Hematopoietic multipotent progenitor cell treated with erythropoietin and hydrocortisone succinate and interleukin-3 and kit ligand, for 6 days (in vitro differentiated cells): ENCODE measurements around the gene AIFM3.

ENCODE experiments used
- DNase-seq: peaks from one replicate; pipeline ENCODE4 v3.0.0-alpha.2; 2015

The AIFM3 gene

DNA sequence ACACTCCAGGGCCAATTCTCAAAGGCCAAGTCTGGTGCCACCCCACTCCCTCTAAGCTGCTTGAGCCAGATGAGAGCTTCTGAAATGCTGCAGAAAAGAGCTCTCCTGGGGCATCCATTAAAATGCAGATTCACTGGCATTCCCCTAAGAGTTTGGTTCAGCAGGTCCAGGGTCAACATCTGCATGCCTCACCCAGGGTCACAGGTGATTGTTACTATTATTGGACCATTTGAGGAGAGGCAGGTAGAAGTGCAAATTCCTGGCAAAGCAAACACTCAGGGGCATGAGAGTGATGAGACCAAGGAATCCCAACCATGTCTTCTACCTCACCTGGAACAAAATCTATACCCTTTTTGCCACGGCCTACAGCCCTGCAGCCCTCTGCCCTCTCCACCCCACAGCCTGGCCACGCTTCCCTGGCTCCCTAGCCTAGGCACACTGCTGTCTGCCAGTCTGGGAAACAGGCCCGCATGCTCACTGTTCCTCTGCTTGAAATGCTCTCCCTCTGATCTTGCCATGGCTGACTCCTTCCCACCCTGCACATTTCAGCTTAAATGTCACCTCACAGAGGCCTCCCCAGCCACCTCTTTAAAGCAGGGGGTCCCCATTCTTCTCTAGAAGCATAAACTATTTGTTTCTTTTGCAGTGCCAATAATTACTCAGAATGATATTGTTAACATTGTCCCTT is 43.5 kb downstream of the AIFM3 start:
- no peak for DNase-seq

DNA sequence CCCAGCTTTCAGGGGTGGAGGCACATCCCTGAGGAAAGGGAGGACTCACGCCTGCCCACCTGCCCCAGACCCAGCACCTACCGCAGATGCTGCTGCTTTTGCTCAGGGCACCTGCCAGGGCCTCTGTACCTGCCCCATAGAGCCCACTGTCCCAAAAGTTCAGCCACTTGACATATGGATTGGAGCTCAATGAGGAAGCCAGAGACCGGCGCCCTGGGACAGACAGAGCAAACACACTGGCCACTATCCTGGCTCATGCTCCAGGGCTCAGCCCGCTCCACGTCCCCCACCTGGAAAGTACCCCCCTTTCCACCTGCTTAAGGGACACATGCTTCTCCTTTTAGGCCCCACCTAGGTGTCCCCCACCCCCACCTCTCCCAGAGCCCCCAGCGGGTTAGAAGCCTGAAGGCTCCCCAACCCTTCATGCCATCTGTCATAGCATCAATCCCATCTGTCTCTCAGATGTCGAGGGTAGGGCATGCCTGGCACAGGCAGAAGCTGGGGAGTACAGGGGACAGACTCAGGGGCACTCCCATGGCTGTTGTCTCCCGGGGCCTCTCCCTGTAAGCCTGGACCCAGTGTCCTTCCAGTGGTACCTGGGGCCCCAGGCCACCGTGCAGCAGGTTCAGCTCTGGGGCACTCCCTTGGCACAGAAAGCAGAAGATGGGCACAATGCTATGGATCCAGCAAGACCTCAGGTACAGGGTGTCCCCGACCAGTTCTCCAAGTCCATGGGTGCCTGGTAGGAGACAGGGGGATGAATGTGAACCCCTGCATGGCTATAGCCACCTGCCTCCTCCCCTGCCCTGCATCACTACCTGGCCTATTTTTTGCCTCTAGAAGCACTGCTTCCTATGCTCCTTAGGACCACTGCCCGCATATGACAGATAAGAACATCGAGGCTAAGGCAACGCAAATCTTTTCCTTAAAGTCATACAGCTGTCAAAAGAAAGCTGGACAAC is 45.7 kb downstream of the AIFM3 start:
- DNase-seq: no peak

DNA sequence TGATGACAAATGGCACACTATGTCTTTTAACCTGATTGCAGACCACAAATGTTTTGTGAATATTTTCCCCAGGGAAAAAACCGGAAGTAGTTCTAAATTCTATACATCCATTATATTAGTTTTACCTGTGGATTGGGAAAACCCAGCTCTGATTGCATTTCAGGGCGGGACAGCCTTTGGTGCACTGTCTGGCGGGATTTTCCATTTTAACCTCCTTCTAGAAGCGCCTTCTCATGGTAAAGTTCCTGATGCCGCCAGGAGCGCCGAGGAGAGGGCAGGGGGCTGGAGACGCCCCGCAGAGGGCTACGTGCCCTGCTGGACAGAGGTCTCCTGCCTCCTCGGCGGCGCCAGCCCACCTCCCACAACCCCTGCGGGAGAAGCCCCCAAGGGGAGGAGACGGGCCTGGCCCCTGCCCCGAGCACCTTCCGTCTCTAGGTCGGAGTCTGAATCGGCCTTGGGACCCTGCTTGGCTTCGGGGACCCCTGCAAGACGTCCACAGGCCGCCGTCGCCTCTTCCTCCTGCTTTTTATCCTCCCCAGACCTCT is 46.7 kb downstream of the AIFM3 start:
- DNase-seq: no peak

DNA sequence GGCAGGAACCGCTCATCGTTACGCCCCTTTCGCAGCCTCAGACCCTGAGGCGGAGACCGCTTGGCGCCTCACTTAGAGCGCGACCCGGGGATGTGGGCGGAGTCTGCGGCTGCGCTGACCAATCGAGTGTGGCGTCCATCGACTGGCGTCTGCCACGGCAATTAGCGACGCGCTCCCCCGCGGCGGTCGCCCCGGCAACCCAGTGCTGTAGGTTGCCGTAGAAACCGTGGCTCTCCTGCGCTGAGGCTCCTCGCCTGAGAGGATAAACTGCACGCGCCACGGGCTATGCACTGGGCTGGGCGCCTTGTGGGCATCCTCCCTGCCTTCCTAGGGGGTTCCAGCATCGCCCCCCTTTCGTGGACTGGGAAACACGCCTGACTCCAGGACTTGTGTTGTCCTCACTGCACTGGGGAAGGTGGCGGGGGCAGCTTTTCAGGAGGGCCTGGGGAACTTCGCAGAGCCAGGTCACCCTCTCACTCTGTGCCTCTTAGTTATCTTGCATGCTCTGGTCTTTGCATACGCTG is 47.2 kb downstream of the AIFM3 start:
- DNase-seq: peak; percentile 96

DNA sequence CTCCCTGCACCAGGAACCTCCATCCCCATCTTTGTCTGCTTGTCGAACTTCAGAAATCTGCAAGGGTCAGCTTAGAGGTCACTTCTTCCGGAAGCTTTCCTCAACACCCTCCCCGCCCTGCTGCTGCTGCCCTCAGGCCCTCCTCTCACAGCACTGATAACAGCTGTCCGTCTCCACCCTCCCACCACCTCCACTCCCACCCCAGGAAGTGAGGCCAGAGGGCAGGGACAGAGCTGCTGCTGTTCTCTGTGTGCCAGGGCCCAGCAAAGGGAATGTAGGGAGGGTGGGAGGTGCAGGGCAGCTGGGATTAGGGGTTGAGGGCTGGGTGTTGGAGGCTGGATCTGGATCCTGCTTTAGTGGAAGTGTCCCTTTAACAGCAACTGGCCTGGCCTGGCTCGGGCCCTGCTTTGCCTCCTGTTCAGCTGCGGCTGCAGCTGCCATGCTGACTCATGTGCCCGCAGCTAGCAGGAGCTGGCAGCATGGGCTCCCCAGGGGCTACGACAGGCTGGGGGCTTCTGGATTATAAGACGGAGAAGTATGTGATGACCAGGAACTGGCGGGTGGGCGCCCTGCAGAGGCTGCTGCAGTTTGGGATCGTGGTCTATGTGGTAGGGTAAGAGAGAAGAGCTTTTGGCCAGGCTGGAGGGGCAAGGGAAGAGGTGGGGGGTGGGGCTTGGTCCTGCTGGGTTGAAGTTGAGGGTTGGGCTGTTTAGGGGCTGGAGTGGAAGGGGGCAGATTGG is 47.8 kb downstream of the AIFM3 start, which contains the start of gene P2RX6:
Gene P2RX6 (plus strand): TSS at position 440 of the 740 bp plus-strand sequence. CDS start 10 bp downstream, at position 450.
- DNase-seq: peak; percentile 88

DNA sequence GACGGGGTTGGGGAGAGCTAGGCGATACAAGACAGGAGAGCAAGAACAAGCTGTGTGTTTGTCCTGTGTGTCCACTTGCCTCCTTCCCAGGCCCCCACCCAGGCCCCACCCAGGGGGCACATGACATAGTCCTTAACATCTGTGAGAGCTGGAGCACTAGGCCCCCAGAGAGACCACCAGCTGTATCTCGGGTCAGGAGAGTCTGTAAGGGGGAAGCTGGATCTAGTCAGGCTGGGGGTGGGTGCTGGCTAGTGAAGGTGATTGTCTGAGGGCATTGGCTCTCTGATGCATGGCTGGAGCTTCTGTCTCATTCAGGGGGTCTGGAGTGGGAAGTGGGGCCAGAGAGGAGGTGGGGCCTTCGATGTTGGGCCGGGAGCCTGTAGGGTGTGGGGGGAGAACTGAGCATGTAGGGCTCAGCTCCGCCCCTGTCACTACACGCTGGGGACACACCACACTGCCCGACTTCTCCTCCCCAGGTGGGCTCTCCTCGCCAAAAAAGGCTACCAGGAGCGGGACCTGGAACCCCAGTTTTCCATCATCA is 48.5 kb downstream of the AIFM3 start:
- DNase-seq: no peak

DNA sequence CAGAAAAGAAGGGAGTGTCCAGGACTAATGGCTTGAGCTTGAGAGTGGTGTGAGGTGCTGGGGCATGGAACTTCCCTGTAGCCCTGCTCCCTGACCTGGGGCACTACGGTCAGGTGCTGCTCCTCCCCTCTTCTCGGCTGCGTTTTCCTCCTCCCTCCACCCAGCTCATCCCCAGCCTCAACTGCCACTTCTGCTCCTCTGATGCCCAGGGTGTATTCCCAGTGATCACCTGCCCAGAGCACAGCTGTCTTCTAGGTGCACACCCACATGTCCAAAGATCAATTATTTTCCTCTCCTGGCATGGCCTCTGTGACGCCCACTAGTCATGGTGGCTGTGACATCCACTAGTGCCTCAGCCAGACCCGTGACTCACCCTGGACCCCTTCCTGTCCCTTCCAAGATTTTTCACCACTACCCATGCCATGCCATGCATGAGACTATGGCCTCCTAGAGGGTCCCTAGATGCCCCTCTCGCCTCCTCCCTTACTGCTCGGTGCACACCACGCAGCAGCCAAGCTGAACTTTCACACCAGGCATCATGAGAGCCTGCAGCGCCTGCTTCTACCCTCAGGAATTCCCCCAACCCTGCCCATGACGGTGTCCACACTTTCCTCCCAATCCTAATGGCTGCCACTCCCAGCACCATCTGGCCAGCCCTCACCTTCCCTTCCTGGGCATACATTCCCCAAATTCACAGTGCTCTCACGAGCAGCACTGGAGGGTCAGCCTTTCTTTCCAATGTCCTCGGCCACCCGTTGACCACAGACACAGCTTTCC is 49.8 kb downstream of the AIFM3 start:
- DNase-seq: no peak

DNA sequence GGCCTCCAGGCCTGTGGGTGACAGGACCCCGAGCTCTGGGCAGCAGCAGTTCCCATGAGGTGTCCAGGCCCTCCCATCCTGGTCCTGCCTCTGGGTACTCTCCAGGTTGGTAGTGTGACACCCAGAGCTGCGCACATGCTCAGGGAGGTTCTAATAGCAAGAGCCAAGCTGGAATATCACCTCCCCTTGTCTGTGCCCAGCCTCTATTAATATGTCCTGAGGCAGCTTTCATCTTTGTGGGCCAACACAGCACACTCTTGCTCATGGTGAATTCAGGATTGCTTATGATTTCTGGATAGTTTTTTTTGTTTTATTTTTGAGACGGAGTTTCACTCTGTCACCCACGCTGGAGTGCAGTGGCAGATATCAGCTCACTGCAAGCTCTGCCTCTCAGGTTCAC is 51.3 kb downstream of the AIFM3 start:
- no peak for DNase-seq

DNA sequence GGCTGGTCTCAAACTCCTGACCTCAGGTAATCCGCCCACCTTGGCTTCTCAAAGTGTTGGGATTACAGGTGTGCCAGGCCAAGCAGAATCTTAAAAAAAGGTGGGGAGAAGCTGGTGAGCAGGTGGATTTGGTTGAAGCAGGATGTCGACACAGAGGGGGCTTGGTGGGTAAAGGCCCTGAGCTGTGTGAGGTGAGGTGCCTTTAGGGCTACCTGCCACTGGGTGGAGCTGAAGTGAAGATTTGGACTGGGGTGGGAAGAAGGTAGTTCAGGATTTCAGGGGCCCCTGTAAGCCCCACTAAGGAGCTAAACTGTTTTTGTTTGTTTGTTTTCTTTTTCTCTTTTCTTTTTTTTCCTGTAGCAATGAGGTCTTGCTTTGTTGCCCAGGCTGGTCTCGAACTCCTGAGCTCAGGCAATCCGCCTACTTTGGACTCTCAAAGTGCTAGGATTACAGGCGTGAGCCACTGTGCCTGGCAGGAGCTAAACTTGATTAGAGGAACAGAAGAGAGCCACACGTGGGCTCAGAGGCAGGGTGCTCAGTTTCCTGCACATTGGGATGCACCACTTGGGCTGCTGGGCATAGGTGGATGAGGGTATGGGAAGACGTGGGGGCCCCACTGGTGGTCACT is 53.9 kb downstream of the AIFM3 start:
- DNase-seq: peak; percentile 67

DNA sequence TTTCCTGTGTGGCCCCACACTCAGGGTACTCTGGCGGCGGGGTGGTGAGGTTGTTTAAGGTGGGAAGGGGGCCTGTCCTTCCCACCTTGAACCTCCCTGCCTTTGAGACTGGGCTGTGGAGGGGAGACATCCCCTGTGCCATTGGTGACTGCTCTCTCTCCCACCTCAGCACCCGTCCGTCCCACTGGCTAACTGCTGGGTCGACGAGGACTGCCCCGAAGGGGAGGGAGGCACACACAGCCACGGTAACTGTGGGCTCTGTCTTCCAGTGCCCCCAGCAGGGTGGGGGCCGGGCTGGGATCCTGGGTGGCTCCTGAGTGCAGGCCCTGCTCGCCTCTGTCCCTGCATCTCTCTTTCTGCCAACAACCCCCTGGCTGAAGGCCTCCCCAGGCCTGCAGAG is 55.5 kb downstream of the AIFM3 start:
- DNase-seq: no peak

DNA sequence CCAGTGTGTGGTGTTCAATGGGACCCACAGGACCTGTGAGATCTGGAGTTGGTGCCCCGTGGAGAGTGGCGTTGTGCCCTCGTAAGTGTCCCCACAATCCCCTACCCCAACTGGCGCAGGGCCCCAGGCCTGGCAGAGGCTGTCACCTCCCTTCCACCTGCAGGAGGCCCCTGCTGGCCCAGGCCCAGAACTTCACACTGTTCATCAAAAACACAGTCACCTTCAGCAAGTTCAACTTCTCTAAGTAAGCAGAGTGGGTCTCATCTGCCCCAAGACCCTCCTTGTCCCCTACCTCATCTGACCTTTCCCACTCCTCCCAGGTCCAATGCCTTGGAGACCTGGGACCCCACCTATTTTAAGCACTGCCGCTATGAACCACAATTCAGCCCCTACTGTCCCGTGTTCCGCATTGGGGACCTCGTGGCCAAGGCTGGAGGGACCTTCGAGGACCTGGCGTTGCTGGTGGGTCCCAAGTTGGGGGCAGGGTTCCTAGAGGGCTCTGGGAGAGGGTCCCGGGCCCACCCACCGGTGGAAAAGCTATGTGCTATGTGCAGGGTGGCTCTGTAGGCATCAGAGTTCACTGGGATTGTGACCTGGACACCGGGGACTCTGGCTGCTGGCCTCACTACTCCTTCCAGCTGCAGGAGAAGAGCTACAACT is 56.0 kb downstream of the AIFM3 start:
- no peak for DNase-seq

DNA sequence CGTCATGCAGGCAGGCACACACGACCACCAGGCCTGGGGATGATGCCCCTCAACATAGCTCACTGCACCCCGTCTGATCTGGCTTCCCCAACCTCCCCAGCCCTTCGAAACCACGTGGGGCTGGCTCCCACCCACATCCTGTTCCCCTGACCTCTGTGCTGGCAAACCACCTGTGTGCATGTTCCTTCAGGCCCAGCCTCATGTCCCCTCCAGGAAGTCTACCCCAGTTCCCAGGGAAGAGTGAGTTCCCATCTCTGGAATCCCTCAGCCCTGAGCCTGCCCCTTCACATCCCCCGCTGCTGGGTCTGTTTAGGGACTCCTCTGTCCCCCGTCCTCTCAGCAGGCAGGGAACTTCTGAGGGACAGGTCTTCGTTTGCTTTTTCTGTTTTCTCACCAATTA is 58.2 kb downstream of the AIFM3 start:
- DNase-seq: no peak

DNA sequence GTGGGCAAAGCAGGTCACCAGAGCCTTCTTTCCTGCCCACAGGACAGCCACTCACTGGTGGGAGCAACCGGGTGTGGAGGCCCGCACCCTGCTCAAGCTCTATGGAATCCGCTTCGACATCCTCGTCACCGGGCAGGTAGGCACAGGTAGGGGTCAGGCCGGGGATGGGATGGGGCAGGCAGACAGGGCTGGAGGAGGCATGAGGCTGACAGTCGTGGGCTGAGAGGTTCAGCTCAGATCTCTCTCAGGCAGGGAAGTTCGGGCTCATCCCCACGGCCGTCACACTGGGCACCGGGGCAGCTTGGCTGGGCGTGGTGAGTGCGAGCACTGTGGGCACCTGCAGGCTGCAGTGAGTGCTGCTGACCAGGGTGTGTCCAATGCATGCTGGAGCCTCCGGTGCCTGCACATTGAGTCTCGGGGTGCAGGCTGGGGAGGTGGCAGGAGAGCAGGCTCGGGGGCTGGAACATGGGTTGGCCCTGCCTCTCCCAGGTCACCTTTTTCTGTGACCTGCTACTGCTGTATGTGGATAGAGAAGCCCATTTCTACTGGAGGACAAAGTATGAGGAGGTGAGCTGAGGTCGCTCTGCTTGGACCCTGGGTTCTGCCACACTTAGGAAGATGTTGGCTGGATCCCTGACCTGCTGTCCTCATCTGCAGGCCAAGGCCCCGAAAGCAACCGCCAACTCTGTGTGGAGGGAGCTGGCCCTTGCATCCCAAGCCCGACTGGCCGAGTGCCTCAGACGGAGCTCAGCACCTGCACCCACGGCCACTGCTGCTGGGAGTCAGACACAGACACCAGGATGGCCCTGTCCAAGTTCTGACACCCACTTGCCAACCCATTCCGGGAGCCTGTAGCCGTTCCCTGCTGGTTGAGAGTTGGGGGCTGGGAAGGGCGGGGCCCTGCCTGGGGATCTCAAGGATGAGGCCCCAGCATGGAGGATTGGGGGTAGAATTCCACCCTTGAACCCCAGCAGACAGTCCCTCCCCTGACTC is 59.0 kb downstream of the AIFM3 start:
- no peak for DNase-seq

DNA sequence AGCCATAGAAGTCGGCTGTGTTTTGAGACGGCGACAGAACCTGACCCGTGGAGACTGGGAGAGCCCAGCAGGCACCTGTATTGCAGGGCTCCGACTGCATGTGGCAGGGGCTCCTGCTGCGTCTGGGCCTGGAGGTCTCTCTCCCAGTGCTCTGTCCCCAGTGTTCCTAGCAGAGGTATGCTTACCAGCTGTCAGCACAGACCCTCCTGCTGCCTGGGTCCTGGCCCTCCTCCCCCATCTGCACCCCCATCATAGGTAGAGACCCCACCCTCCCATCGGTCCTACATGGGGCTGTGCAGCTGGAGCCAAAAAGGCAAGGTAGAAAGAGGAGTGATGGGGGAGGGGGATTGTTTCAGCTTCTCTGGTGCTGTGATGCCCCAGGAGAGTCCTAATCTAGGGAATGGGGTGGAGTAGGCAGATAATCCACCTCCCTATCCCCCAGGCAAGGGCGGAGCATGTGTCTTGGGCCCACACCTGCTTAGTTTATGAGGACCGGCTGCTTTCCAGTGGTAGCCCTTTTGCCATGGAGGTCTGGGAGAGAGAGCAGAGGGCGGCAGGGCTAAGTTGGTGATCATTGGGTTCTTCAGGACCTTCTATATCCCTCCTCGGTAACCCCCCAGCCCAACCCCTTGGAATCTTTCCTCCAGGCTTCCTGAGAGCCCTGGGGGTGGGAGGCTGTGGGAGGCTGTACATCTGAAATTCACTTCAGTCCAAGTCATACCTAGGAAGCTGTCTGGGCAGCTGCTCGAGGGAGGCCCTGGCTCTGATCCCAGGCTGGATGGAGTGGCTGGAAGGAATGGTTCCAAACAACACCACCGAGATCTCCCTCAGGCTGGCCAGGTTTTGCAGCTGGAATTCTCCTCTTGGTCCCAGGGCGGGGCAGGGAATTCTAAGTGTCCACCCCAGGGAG is 60.0 kb downstream of the AIFM3 start:
- no peak for DNase-seq

DNA sequence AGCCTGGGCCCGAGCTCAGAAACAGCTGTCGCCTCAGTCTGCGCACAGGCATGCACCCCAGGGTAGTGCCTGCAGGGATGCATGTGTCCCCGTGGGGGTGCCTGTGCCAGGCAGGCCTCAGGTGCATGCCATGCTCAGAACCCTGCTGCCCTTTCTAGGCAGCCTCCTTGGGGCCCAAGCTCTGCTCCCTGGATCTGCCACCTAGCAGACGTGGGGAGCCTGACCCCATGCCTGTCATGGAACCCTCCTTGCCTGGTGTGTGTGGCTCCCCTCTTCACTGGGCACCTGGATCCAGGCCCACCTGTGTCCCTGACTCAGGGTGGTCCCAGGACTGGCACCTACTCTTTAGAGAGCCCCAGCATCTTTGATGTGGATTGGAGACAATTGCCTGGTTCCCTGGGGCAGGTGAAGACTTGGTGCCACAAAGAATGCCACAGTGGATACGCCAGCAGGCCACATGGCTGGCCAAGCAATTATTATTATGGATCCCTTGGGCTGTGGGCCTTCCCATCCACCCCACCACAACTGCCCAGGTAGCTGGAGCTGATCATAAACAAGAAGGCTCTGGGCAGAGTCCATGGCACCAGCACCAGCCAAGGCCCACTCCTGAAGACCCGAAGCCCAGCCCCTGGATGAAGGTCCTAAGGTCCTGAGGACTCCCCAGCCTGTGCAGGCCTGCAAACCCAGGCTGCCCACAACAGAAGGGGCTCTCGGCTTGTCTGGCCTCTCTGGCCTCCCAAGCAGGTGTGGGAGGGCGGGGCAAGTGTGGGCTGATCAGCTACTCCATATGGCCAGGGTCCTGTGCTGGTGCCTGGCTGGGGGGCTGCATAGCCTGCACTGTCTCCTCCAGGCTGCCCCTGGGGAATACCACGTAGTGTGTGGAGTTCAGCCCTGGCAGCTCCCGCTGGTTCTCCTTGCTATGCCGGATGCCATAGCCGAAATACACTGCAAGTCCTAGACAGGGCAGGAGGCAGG is 61.5 kb downstream of the AIFM3 start:
- DNase-seq: no peak

DNA sequence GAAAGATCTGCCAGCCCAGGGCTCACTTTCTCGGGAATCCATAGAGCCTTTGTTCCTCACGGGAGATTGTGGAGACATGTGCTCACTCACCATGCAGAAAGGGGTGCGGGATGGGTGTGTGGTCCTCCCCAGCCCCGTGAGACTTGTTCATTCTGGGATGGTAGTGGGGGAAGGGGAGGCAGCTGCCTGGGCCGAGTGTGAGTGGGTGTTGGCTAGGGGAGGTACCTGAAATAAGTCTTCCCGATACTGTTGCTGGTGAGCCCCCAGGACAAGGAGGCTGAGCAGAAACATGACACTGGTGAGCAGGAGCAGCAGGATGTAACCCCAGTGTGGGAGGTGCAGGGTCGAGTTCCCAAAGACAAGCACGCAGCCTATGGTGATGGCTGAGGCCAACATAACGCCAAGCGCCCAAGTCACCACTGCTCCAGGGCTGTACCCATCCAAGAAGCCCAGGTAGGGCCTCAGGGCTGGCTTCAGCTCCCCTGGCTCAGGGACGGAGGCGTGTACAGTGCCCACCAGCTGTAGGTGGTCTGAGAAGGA is 62.5 kb downstream of the AIFM3 start:
- DNase-seq: no peak

DNA sequence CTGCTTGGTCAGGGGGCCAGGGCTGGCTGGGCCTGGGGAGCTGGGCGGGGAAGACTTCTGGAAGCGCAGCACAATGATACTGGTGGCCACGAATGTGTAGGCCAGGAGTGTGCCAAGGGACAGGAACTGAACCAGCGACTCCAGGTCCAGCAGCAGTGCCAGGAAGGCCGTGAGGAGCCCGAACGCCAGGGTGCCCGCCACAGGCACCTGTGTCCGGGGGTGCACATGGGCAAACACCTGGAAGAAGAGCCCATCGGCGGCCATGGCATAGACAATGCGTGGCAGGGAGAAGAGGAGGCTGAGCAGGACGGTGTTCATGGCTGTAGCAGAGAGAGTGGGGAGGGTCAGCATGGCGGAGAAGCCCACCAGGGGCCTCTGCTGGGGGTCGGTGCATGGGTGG is 63.0 kb downstream of the AIFM3 start:
- no peak for DNase-seq
